ENCODE results near the gene TMED1. TPM values are rescaled to one million over a fixed set of nuclear protein-coding genes. Genes with fewer than 3 reads are reported as not detected.

Gene TMED1
- total RNA-seq, 1 donor from 2014 or later, result 20.4 TPM

GRCh38 chr19:10812902-10813404, 23.1 kb downstream of the TMED1 start:
- H3K27ac ChIP-seq, result peak overlapping the region; percentile 89
- intact Hi-C loops (cut with DNase I), result no loop called here

GRCh38 chr19:10812196-10812595, 23.8 kb downstream of the TMED1 start:
- DNase-seq (ENCODE audit: extremely low spot score in 2 of 2), result no peak
- Histone ChIP-seq H3K27ac (peak overlapping the region; percentile 89), H3K36me3 (peaks cover 0 to 41% of the 10 kb centered on the region in 2 donors), H3K4me1 (peaks cover 50% of the 10 kb centered on the region), H3K27me3 (no peaks in the 10 kb centered on the region), H3K9me3 (no peaks in the 10 kb centered on the region), H3K4me3 (no peak overlapping the region)
- no peak for TF ChIP-seq POLR2AphosphoS5 (IDR thresholded peaks at IDR 0.05; ENCODE audit: insufficient read depth in 1 of 2, low read depth in 1 of 2)
- TF ChIP-seq POLR2A (IDR thresholded peaks at IDR 0.05), result no peak
- TF ChIP-seq CTCF (IDR thresholded peaks at IDR 0.05), result no peak
- intact Hi-C loops (cut with DNase I), result no loop called here

More at GRCh38 chr19:10812902-10813404, 23.1 kb downstream of the TMED1 start:
- Histone ChIP-seq H3K4me3 (no peak overlapping the region), H3K36me3 (peaks cover 0 to 41% of the 10 kb centered on the region in 2 donors), H3K27me3 (no peaks in the 10 kb centered on the region), H3K4me1 (peaks cover 52% of the 10 kb centered on the region), H3K9me3 (no peaks in the 10 kb centered on the region)
- no peak for DNase-seq (ENCODE audit: extremely low spot score in 2 of 2)
- TF ChIP-seq POLR2A (IDR thresholded peaks at IDR 0.05), result no peak
- TF ChIP-seq POLR2AphosphoS5 (IDR thresholded peaks at IDR 0.05; ENCODE audit: insufficient read depth in 1 of 2, low read depth in 1 of 2), result peak in 1 of 2 donors; percentile 70
- TF ChIP-seq CTCF (IDR thresholded peaks at IDR 0.05), result no peak

- intact Hi-C loops (cut with DNase I), result no loop called here
- TF ChIP-seq POLR2AphosphoS5 (IDR thresholded peaks at IDR 0.05; ENCODE audit: insufficient read depth in 1 of 2, low read depth in 1 of 2) (no peak), POLR2A (IDR thresholded peaks at IDR 0.05) (no peak), CTCF (IDR thresholded peaks at IDR 0.05) (no peak)
- peak overlapping the region; percentile 33 for H3K27ac ChIP-seq
- H3K4me3 ChIP-seq, result no peak overlapping the region
- no peaks in the 10 kb centered on the region for H3K27me3 ChIP-seq
- no peaks in the 10 kb centered on the region for H3K9me3 ChIP-seq
- H3K36me3 ChIP-seq, result peaks cover 0 to 41% of the 10 kb centered on the region in 2 donors
- DNase-seq (ENCODE audit: extremely low spot score in 2 of 2), result no peak
- peaks cover 49% of the 10 kb centered on the region for H3K4me1 ChIP-seq
Observed at GRCh38 chr19:10811391-10812111, 24.5 kb downstream of the TMED1 start.

DNA sequence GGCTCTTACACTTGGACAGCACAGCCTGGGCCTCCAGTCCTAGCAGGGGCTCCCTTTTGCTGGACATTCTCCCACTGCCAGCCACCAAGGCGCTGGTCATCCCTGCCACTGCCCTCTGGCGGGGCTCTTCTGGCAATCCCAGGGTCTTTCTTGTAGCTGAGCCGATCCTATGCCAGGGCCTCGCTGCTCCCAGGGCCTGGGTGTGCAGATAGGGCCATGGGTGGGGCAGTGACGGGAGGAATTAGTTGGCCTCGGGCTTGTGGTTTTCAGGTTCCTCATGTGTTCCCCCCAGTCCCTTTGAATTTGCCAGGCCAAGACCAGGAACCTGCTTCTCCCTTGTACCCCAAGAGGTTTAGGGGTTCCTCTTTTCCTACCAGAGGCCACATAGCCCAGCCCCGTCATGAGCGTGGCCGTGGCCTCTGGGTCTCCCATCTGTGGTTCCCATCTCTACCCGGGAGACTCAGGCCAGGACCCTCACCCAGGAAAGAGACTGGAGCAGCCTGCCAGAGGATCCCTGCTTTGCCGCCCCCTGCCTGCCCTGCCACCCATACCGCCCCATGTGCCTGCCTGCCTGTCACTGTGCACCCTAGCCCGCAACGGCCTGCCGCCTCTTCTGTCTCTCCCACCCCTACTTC, 26.2 kb downstream of the TMED1 start:
- Histone ChIP-seq H3K4me3 (no peak overlapping the region), H3K4me1 (peaks cover 33% of the 10 kb centered on the region), H3K27ac (peak overlapping the region; percentile 48), H3K9me3 (no peaks in the 10 kb centered on the region), H3K27me3 (no peaks in the 10 kb centered on the region), H3K36me3 (peaks cover 0 to 53% of the 10 kb centered on the region in 2 donors)
- intact Hi-C loops (cut with DNase I), result no loop called here
- TF ChIP-seq POLR2AphosphoS5 (IDR thresholded peaks at IDR 0.05; ENCODE audit: insufficient read depth in 1 of 2, low read depth in 1 of 2), result no peak
- TF ChIP-seq CTCF (IDR thresholded peaks at IDR 0.05), result no peak
- no peak for TF ChIP-seq POLR2A (IDR thresholded peaks at IDR 0.05)
- no peak for DNase-seq (ENCODE audit: extremely low spot score in 2 of 2)

All from vagina (tissue), 2 donors.